SK-N-SH treated with all-trans-retinoic acid at 6 μM for 48 hours (cell line): ENCODE measurements around the gene CIT.

Source experiments
- ATAC-seq: fragments of 200-7000 bp; cut with Tn5 transposase; 3 replicates; pipeline ENCODE4 v1.9.1; 2020; ENCODE audit warnings: mild to moderate bottlenecking, moderate library complexity
- ARNTL ChIP-seq: fragments of 450-650 bp; formaldehyde crosslinking; IDR thresholded peaks from 2 replicates; pipeline ENCODE4 v1.5.0; 2020; ENCODE audit warnings: low read depth, mild to moderate bottlenecking, moderate library complexity, borderline replicate concordance
- BACH2 ChIP-seq: fragments of 250-450 bp; sonication (Bioruptor Pico); IDR thresholded peaks from 2 replicates; pipeline ENCODE4 v1.9.0; 2021; ENCODE audit warnings: mild to moderate bottlenecking, borderline replicate concordance
- CSRNP3 ChIP-seq: fragments of 250-450 bp; sonication (Bioruptor Pico); IDR thresholded peaks from 2 replicates; pipeline ENCODE4 v1.5.1; 2021; ENCODE audit warnings: mild to moderate bottlenecking, moderate library complexity
- ESRRG ChIP-seq: fragments of 250-450 bp; sonication (Bioruptor Pico); IDR thresholded peaks from 2 replicates; pipeline ENCODE4 v1.6.1; 2021; ENCODE audit warnings: mild to moderate bottlenecking
- GLIS3 ChIP-seq: fragments of 250-450 bp; sonication (Bioruptor Pico); IDR thresholded peaks from 2 replicates; pipeline ENCODE4 v1.5.0; 2020; ENCODE audit warnings: mild to moderate bottlenecking, moderate library complexity
- ISL1 ChIP-seq: fragments of 250-450 bp; sonication (Bioruptor Pico); IDR thresholded peaks from 2 replicates; pipeline ENCODE4 v2.1.2; 2022; ENCODE audit warnings: mild to moderate bottlenecking, moderate library complexity
- OSR1 ChIP-seq: fragments of 250-450 bp; sonication (Bioruptor Pico); IDR thresholded peaks from 2 replicates; pipeline ENCODE4 v1.8.0; 2022; ENCODE audit warnings: moderate library complexity, mild to moderate bottlenecking, inconsistent platforms
- PATZ1 ChIP-seq: fragments of 250-450 bp; sonication (Bioruptor Pico); IDR thresholded peaks from 2 replicates; pipeline ENCODE4 v1.8.0; 2020; ENCODE audit warnings: mild to moderate bottlenecking, moderate library complexity, borderline replicate concordance
- POU6F1 ChIP-seq: fragments of 250-450 bp; sonication (Bioruptor Pico); IDR thresholded peaks from 2 replicates; pipeline ENCODE4 v1.8.0; 2021; ENCODE audit warnings: low read depth, mild to moderate bottlenecking, moderate library complexity, borderline replicate concordance
- RARB ChIP-seq: fragments of 250-450 bp; sonication (Bioruptor Pico); IDR thresholded peaks from 2 replicates; pipeline ENCODE4 v1.8.0; 2021; ENCODE audit warnings: mild to moderate bottlenecking, moderate library complexity
- SNAI2 ChIP-seq: fragments of 250-450 bp; sonication (Bioruptor Pico); IDR thresholded peaks from 2 replicates; pipeline ENCODE4 v1.5.0; 2020; ENCODE audit warnings: mild to moderate bottlenecking, moderate library complexity
- TCF4 ChIP-seq: fragments of 250-450 bp; sonication (Bioruptor Pico); IDR thresholded peaks from 2 replicates; pipeline ENCODE4 v1.8.0; 2021; ENCODE audit warnings: mild to moderate bottlenecking, moderate library complexity, borderline replicate concordance
- TOX ChIP-seq: fragments of 250-450 bp; sonication (Bioruptor Pico); IDR thresholded peaks from 2 replicates; pipeline ENCODE4 v1.8.0; 2021; ENCODE audit warnings: mild to moderate bottlenecking, moderate library complexity, borderline replicate concordance
- TSHZ2 ChIP-seq: fragments of 250-450 bp; sonication (Bioruptor Pico); IDR thresholded peaks from 2 replicates; pipeline ENCODE4 v1.5.0; 2020; ENCODE audit warnings: mild to moderate bottlenecking, moderate library complexity
- ZC3H10 ChIP-seq: fragments of 250-450 bp; sonication (Bioruptor Pico); IDR thresholded peaks from 2 replicates; pipeline ENCODE4 v1.5.1; 2021; ENCODE audit warnings: mild to moderate bottlenecking, moderate library complexity
- ZFP3 ChIP-seq: fragments of 250-450 bp; sonication (Bioruptor Pico); IDR thresholded peaks from 2 replicates; pipeline ENCODE4 v1.5.0; 2020; ENCODE audit warnings: mild to moderate bottlenecking, moderate library complexity
- ZFP30 ChIP-seq: fragments of 450-650 bp; formaldehyde crosslinking; IDR thresholded peaks from 2 replicates; pipeline ENCODE4 v1.5.0; 2022; ENCODE audit warnings: mild to moderate bottlenecking, moderate library complexity
- ZNF565 ChIP-seq: fragments of 450-650 bp; formaldehyde crosslinking; conservative IDR thresholded peaks from 2 replicates; pipeline ENCODE4 v1.5.0; 2020; ENCODE audit warnings: low read depth, mild to moderate bottlenecking, moderate library complexity
- ZNF8 ChIP-seq: fragments of 450-650 bp; formaldehyde crosslinking; IDR thresholded peaks from 2 replicates; pipeline ENCODE4 v1.5.0; 2020; ENCODE audit warnings: mild to moderate bottlenecking, moderate library complexity

The CIT gene

GRCh38 chr12:119817546-119818343, 59.4 kb downstream of the CIT start:
- no peak for ATAC-seq
- TF ChIP-seq ZNF8: no peak
- no peak for TF ChIP-seq ZFP3 (CRISPR knock-in tag)
- TF ChIP-seq ISL1: no peak
- TF ChIP-seq OSR1 (CRISPR knock-in tag): no peak
- TF ChIP-seq CSRNP3 (CRISPR knock-in tag): no peak
- TF ChIP-seq TOX (CRISPR knock-in tag): no peak
- TF ChIP-seq ZC3H10 (CRISPR knock-in tag): no peak
- no peak for TF ChIP-seq TSHZ2 (CRISPR knock-in tag)
- TF ChIP-seq RARB (CRISPR knock-in tag): no peak
- no peak for TF ChIP-seq PATZ1 (CRISPR knock-in tag)
- TF ChIP-seq ESRRG (CRISPR knock-in tag): no peak
- no peak for TF ChIP-seq ZNF565
- TF ChIP-seq TCF4 (CRISPR knock-in tag): no peak
- TF ChIP-seq SNAI2 (CRISPR knock-in tag): no peak
- no peak for TF ChIP-seq GLIS3

- TF ChIP-seq TCF4 (CRISPR knock-in tag): no peak
- TF ChIP-seq ARNTL (CRISPR knock-in tag): no peak
- TF ChIP-seq TSHZ2 (CRISPR knock-in tag): no peak
- ATAC-seq: no peak
Observed at GRCh38 chr12:119809023-119809422, 68.1 kb downstream of the CIT start.

- no peak for TF ChIP-seq RARB (CRISPR knock-in tag)
- TF ChIP-seq ARNTL (CRISPR knock-in tag): no peak
- TF ChIP-seq ISL1: no peak
- TF ChIP-seq POU6F1: no peak
- no peak for TF ChIP-seq ZC3H10 (CRISPR knock-in tag)
- TF ChIP-seq BACH2 (CRISPR knock-in tag): no peak
- TF ChIP-seq ZFP30: no peak
- TF ChIP-seq PATZ1 (CRISPR knock-in tag): no peak
- no peak for TF ChIP-seq GLIS3
- no peak for TF ChIP-seq ZNF8
- TF ChIP-seq SNAI2 (CRISPR knock-in tag): no peak
- TF ChIP-seq TCF4 (CRISPR knock-in tag): no peak
- no peak for TF ChIP-seq CSRNP3 (CRISPR knock-in tag)
- ATAC-seq: no peak
Observed at GRCh38 chr12:119808441-119808840, 68.7 kb downstream of the CIT start.
